Hepatic stellate cell (primary cell): ENCODE measurements around the gene NRDE2.

Source experiments
- DNase-seq: peaks from one replicate; pipeline ENCODE4 v3.0.0; 2011; ENCODE audit warnings: low spot score

The NRDE2 gene, protein sequence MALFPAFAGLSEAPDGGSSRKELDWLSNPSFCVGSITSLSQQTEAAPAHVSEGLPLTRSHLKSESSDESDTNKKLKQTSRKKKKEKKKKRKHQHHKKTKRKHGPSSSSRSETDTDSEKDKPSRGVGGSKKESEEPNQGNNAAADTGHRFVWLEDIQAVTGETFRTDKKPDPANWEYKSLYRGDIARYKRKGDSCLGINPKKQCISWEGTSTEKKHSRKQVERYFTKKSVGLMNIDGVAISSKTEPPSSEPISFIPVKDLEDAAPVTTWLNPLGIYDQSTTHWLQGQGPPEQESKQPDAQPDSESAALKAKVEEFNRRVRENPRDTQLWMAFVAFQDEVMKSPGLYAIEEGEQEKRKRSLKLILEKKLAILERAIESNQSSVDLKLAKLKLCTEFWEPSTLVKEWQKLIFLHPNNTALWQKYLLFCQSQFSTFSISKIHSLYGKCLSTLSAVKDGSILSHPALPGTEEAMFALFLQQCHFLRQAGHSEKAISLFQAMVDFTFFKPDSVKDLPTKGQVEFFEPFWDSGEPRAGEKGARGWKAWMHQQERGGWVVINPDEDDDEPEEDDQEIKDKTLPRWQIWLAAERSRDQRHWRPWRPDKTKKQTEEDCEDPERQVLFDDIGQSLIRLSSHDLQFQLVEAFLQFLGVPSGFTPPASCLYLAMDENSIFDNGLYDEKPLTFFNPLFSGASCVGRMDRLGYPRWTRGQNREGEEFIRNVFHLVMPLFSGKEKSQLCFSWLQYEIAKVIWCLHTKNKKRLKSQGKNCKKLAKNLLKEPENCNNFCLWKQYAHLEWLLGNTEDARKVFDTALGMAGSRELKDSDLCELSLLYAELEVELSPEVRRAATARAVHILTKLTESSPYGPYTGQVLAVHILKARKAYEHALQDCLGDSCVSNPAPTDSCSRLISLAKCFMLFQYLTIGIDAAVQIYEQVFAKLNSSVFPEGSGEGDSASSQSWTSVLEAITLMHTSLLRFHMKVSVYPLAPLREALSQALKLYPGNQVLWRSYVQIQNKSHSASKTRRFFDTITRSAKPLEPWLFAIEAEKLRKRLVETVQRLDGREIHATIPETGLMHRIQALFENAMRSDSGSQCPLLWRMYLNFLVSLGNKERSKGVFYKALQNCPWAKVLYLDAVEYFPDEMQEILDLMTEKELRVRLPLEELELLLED

GRCh38 chr14:90331497-90332270 is at the start of gene NRDE2:
Gene NRDE2, minus strand, starts transcription at chr14:90331941. Its CDS starts 37 bp downstream, at chr14:90331904.
- DNase-seq, result peak; percentile 85

GRCh38 chr14:90381011-90381786 is 49.5 kb upstream of the NRDE2 start:
- DNase-seq, result no peak

GRCh38 chr14:90379106-90379505 is 47.4 kb upstream of the NRDE2 start:
- no peak for DNase-seq

GRCh38 chr14:90378249-90378648 is 46.5 kb upstream of the NRDE2 start:
- DNase-seq, result no peak

- DNase-seq, result no peak
These were observed 44.2 kb upstream of the NRDE2 start for GRCh38 chr14:90375934-90376333.

GRCh38 chr14:90374813-90375212 is 43.1 kb upstream of the NRDE2 start:
- DNase-seq, result no peak

- no peak for DNase-seq
These were observed 42.1 kb upstream of the NRDE2 start for GRCh38 chr14:90373887-90374286.

DNA sequence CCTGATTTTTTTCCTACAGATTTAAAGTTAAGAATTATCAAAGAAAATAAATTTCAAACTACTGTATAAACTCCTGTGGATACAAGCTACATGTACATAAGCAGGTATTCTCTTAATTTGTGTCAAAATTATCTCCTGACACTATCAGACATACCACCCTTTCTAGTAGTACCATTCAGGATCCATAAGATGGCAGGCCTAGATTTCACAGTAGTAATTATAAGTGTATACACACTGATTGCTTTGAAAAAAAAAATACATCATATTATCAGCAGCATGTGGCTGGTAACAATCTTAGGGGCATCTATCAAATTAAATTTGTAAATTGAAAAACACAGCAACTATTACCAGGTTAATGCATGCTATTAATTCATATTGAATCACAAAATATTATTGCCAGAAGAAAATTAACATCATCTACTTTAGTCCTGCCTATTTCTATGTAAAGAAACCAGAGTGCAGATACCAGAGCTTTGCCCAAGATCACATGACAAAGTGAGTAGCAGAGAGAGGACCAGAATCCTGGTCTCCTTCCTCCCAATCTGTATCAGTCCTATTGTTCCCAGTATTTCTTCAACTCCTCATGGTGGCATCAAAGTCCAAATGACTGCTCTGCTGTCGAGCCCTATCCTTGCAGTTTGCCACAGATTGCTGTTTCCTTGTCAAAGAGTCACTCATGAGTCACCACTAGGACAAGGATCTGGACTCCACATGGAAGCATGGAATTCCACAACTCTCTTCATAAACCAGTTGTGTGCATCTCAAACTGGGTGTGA is 37.4 kb upstream of the NRDE2 start:
- peak; percentile 29 for DNase-seq

DNA sequence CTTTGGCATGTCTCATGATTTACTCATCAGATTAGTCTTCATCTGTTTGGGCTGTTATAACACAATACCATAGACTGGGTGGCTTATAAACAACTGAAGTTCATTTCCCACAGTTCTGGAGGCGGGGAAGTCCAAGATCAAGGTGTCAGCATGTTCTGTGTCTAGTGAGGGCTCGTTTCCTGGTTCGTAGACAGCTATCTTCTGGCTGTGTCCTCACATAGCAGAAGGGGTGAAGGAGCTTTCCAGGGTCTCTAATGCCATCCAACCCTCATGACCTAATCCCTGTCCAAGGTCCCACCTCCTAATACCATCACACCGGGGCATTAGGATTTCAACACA is 30.8 kb upstream of the NRDE2 start:
- no peak for DNase-seq

DNA sequence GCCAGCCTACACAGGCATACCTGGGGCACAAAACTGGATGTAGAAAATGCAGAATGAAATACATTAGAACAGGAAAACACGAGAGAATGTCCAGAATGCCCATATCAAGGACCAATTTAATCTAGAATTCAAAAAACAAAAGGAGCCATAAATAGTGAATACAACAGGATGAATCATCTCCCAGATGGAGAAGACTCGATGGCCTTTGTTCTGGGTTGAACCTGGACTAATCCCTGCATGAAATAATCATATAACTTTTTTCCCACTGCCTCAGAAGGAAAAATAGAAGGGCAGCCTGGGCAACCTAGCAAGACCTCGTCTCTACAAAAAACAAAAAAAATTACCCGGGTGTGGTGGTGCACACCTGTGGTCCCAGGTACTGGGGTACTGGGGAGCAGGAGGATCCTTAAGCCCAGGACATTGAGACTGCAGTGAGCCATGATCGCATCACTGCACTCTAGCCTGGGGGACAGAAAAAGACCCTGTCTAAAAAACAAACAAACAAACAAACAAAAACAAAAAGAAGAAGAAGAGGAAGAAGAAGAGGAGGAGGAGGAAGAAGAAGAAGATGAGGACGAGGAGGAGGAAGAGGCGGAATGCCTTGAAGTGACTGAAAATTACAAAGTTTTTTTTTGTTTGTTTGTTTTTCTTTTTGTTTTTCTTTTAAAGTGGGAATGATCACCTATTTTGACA is 30.3 kb upstream of the NRDE2 start:
- no peak for DNase-seq

DNA sequence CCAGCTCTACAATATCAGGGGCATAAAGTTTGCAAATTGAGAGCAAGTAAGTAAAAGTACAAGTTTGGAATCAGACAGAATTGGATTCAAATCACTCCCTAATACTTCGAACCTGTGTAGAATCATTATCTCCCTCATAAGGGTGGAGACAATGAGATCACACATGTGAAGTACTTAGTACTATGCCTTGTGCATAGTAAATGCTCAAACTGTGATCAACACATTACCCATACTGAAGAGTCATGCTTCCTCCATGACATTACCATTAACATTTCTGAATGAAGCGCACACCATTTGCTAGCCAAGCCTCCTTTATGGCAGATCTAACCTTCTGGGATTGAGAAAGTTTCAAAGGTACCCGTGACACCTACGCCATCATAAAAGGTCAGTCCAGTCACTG is 26.6 kb upstream of the NRDE2 start:
- DNase-seq, result no peak

DNA sequence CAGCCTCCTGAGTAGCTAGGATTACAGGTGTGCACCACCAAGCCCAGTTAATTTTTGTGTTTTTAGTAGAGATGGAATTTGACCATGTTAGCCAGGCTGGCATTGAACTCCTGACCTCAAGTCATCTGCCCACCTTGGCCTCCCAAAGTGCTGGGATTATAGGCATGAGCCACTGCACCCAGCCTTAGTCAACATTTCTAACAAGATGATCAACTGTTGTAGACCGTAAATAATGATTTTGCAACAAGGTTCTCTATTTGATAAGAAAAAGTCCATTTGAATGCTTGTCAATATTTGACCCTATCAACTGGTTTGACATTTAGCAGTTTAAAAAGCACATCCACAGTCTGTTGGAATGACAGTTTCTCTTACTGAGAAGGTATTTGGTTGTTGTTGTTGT is 25.2 kb upstream of the NRDE2 start:
- no peak for DNase-seq

- DNase-seq, result no peak
These were observed 24.1 kb upstream of the NRDE2 start for GRCh38 chr14:90355540-90356518.

DNA sequence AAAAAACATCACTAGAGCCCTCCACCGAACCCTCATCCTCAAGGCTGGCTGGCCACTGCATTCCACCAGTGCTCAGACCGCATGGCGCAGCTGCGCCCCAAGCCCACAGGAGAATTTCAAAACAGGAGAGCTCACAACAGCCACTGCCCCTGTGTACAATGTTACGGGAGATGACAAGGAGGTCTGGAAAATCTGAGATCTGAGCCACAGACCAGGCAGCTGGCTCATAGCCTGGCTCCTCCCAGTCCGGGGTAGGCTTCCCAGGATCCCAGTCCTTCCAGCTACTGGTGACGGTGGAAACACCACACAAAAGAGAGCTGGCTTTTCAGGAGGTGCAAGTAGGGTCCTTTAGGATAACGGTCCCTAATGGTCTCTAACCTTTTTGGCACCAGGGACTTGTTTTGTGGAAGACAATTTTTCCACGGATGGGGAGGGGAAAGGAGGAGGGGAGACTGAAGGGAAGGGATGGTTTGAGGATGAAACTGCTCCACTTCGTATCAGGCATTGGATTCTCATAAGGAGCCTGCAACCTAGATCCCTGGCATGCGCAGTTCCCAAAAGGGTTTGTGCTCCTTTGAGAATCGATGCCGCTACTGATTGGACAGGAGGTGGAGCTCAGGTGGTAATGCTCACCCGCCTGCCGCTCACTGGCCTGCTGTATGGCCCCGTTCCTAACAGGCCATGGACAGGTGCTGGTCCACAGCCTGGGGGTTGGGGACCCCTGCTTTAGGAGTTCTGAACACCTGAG is 23.0 kb upstream of the NRDE2 start:
- peak; percentile 60 for DNase-seq

GRCh38 chr14:90349739-90350138 is 18.0 kb upstream of the NRDE2 start:
- DNase-seq, result no peak

DNA sequence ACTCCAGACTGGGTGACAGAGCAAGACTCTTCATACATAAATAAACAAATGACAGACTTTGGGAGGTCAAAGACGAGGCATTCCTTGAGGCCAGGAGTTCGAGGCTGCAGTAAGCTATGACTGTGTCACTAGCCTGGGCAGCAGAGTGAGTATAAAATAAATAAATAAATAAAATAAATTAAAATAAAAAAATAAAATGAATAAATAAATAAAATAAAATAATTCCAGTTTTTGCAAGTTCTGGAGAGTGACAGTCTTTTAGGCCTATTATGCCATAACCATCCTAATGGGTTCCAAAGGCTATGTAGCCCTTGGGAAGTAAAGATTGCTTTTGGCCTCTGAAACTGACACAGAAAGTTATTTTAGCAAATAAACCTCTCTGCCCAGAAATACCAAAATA is 16.5 kb upstream of the NRDE2 start:
- no peak for DNase-seq

DNA sequence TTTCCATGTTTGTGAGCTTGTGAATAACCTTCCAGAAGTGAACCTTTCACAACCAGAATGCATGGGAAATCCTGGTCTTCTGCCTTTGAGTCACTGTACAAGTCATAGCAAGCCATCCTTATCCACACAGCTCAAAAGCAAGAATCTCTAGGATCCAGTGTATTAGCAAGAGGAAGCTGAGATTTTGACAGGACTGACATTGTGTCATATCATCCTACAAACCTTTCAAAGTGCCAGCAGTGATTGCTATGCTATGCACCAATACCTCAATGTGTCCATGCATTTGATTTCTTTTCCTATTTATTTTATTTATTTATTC is 13.5 kb upstream of the NRDE2 start:
- DNase-seq, result no peak
